Sigmoid colon (tissue), 7 donors: ENCODE results near the gene CFAP91. TPM values are rescaled to one million over a fixed set of nuclear protein-coding genes. Genes with fewer than 3 reads are reported as not detected.

Experiments used
- DNase-seq: peaks from one replicate; pipeline ENCODE4 v3.0.0-alpha.2; 2019
- H3K27ac ChIP-seq, 4 donors: fragments of 200-600 bp; sonication (generic); one replicate each; pipeline ENCODE4 v1.5.1; 2016 to 2019; ENCODE audit warnings: mild to moderate bottlenecking in 1 of 4
- H3K27me3 ChIP-seq, 3 donors: fragments of 200-600 bp; sonication (generic); one replicate each; pipeline ENCODE4 v1.5.1; 2019; ENCODE audit warnings: mild to moderate bottlenecking in 1 of 3
- H3K36me3 ChIP-seq, 4 donors: fragments of 200-600 bp; sonication (generic); one replicate each; pipeline ENCODE4 v1.5.1; 2016 to 2019
- H3K4me1 ChIP-seq, 4 donors: fragments of 200-600 bp; sonication (generic); one replicate each; pipeline ENCODE4 v1.5.1; 2017 to 2019
- H3K4me3 ChIP-seq, 4 donors: fragments of 200-600 bp; sonication (generic); one replicate each; pipeline ENCODE4 v1.5.1; 2017 to 2019; ENCODE audit warnings: mild to moderate bottlenecking in 2 of 4, moderate library complexity in 1 of 4
- H3K9me3 ChIP-seq, 4 donors: fragments of 200-600 bp in 3 of 4; sonication (generic) in 3 of 4; one replicate each; pipeline versions ENCODE4 v1.5.1 to v1.6.1; 2013 to 2019
- EP300 ChIP-seq, 4 donors: sonication (generic); formaldehyde crosslinking; IDR thresholded peaks; one replicate each; pipeline ENCODE4 v1.6.1; 2017; ENCODE audit warnings: antibody characterized with exemption in 4 of 4
- POLR2A ChIP-seq, 2 donors: fragments of 450-650 bp; IDR thresholded peaks; one replicate each; pipeline ENCODE4 v1.6.1; 2016; ENCODE audit warnings: antibody characterized with exemption in 2 of 2, mild to moderate bottlenecking in 2 of 2, moderate library complexity in 2 of 2
- POLR2AphosphoS5 ChIP-seq, 4 donors: sonication (generic); formaldehyde crosslinking; IDR thresholded peaks; one replicate each; pipeline ENCODE4 v1.6.1; 2017; ENCODE audit warnings: antibody characterized with exemption in 4 of 4
- WGBS, 2 donors: extraction: QIAGEN DNeasy Blood & Tissue Kit; methylation state at CpG; one replicate each; pipeline ENCODE4 v1.1.7; 2013; 5-methylcytosine and 5-hydroxymethylcytosine counted together
- intact Hi-C: fragments of 100-400 bp; cut with DNase I; formaldehyde crosslinking; loops from one replicate; pipeline ENCODE4 v1.15.1; 2023
- polyA plus RNA-seq, 3 donors: library from polyadenylated mRNA; stranded (reverse); fragments of 200-250 nt; gene quantifications; one replicate each; pipeline ENCODE4 v1.2.3, GENCODE V29; 2013
- total RNA-seq, 4 donors: library from RNA; depleted of rRNA; stranded (reverse); fragments of >200 nt; gene quantifications; one replicate each; pipeline ENCODE4 v1.1.0, GENCODE V29; 2016
- TF ChIP-seq, protein P1 (sequence below), 4 experiments: fragments of 450-650 bp in 3 of 4; fragments of 200-600 bp in 1 of 4; IDR thresholded peaks; one replicate each; pipeline ENCODE4 v1.5.1; 2016 to 2019; ENCODE audit warnings: antibody characterized with exemption in 4 of 4, mild to moderate bottlenecking in 3 of 4, moderate library complexity in 2 of 4
- donor health status: healthy with polysubstance abuse.
- donor health status: Bipolar disorder and iron deficiency.
- donor health status: healthy.

Gene CFAP91
- total and polyA plus RNA-seq, 7 donors = 0.39 to 11.8 (median 1.4) TPM

DNA sequence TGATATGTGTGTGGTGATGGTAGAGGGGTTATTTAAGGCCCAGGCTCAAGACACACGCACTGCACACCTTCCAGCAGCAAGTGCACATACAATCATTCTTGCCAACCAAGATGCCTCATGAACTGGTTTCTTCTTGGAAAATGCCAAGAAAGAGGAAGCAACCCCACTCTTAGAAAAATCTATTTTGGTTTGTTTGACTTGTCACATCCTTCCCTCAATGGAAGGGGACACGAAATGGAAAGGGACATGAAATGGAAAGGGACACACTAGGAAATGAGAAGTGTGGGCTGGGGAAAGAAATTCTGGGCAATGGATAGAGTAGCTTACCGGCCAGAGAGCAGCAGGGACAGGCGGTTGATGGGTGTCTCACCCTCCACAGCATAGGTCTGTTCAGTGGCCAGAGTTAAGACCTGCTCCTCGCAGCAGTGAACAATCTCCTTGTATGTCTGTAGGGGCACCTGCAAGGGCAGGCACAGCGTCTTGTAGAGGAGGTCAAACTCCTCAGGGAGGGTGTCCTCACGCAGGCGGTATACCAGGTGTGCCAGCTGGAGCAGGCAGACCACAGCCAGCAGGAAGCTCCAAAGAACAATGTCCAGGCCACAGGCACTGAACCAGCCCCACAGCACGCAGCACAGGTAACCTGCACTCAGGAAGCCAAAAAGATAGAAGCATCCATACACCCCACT is 43.1 kb upstream of the CFAP91 start:
- H3K4me1 ChIP-seq = peaks cover 0 to 75% (median 63%) of the 10 kb centered on the region in 4 donors
- intact Hi-C loops = loop anchor here (5.0 kb wide), 1 partner anchor 82 kb away; the partner anchor contains the start of gene ADPRH
- no peaks in the 10 kb centered on the region for H3K27me3 ChIP-seq
- 73 to 93% methylated on average over 9 of the region's 9 CpGs for WGBS, 2 donors
- peak overlapping the region; percentile 46 to 64 (median 54) for H3K4me3 ChIP-seq
- DNase-seq = no peak
- H3K36me3 ChIP-seq = peaks cover 0 to 12% (median 0%) of the 10 kb centered on the region in 4 donors
- H3K9me3 ChIP-seq = no peaks in the 10 kb centered on the region
- TF ChIP-seq, protein P1, sequence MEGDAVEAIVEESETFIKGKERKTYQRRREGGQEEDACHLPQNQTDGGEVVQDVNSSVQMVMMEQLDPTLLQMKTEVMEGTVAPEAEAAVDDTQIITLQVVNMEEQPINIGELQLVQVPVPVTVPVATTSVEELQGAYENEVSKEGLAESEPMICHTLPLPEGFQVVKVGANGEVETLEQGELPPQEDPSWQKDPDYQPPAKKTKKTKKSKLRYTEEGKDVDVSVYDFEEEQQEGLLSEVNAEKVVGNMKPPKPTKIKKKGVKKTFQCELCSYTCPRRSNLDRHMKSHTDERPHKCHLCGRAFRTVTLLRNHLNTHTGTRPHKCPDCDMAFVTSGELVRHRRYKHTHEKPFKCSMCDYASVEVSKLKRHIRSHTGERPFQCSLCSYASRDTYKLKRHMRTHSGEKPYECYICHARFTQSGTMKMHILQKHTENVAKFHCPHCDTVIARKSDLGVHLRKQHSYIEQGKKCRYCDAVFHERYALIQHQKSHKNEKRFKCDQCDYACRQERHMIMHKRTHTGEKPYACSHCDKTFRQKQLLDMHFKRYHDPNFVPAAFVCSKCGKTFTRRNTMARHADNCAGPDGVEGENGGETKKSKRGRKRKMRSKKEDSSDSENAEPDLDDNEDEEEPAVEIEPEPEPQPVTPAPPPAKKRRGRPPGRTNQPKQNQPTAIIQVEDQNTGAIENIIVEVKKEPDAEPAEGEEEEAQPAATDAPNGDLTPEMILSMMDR (IDR thresholded peaks at IDR 0.05) = no peak
- peak in 1 of 4 donors; percentile 5 for TF ChIP-seq POLR2AphosphoS5 (IDR thresholded peaks at IDR 0.05)
- no peak for TF ChIP-seq POLR2A (IDR thresholded peaks at IDR 0.05)
- TF ChIP-seq EP300 (IDR thresholded peaks at IDR 0.05) = no peak
- peak overlapping the region; percentile 79 to 91 (median 89) for H3K27ac ChIP-seq

DNA sequence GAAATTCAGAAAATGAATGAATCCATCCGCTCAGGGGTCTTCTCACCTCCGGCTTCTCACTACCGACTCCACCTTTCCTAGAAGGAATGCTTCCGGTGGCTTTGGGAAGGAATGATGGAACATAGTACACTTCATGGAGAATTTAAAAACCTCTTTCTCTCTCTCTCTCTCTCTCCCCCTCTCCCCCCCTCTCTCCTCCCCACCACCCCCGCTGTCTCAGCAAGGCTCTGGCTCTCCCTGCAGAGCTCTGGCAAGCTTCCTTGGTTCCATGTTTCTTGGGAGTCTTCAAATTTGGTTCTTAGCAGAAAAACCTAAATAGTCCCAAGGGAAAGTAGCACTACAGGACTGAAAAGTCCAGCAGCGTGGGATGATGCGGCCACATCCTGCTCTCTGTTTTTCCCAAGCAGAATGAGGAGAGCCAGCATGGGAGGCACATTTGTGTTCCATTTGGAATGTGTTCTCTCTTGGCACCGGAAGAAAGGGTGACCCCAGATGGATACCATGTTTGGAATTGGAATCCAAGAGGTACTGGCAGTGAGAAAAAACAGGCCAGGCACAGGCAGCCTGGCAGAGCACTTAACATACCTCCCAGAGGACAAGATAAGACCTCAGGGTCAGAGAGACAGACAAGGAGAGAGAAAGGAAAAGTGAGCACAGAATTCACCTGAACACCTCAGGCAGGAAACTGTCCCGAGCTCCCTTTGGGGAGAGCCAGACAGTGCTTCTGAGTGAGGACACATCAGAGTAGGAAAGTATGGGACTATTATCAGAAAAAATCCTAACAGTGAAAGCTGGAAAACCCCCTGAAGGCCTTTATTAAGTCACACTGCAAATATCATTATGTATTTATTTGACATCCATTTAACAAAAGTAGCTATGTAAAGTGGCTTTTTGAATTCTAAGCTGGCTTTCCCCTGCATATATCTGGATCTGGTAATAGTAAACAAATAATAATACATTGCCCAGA is 42.1 kb upstream of the CFAP91 start, which contains the start of gene POPDC2:
Gene POPDC2 (minus strand): TSS at position 116 of the 967 bp plus-strand sequence. CDS start 166 bp downstream, outside the sequence.
- peaks cover 0 to 12% (median 0%) of the 10 kb centered on the region in 4 donors for H3K36me3 ChIP-seq
- H3K4me1 ChIP-seq = peaks cover 0 to 76% (median 65%) of the 10 kb centered on the region in 4 donors
- intact Hi-C loops = loop anchor here (5.0 kb wide), 1 partner anchor 83 kb away; the partner anchor contains the start of gene ADPRH
- H3K9me3 ChIP-seq = no peaks in the 10 kb centered on the region
- H3K27me3 ChIP-seq = no peaks in the 10 kb centered on the region
- H3K27ac ChIP-seq = peak within 1 kb of the TSS; percentile 79 to 91 (median 89)
- TF ChIP-seq POLR2AphosphoS5 (IDR thresholded peaks at IDR 0.05) (peak; percentile 72 to 95 (median 86)), POLR2A (IDR thresholded peaks at IDR 0.05) (peak in 1 of 2 donors; percentile 47), EP300 (IDR thresholded peaks at IDR 0.05) (peak in 3 of 4 donors; percentile 40 to 93 (median 85))
- TF ChIP-seq, protein P1 (IDR thresholded peaks at IDR 0.05) = no peak
- peak within 1 kb of the TSS; percentile 46 to 64 (median 54) for H3K4me3 ChIP-seq
- DNase-seq = peak; percentile 77
- 83 to 92% methylated on average over 9 of the region's 9 CpGs for WGBS, 2 donors

DNA sequence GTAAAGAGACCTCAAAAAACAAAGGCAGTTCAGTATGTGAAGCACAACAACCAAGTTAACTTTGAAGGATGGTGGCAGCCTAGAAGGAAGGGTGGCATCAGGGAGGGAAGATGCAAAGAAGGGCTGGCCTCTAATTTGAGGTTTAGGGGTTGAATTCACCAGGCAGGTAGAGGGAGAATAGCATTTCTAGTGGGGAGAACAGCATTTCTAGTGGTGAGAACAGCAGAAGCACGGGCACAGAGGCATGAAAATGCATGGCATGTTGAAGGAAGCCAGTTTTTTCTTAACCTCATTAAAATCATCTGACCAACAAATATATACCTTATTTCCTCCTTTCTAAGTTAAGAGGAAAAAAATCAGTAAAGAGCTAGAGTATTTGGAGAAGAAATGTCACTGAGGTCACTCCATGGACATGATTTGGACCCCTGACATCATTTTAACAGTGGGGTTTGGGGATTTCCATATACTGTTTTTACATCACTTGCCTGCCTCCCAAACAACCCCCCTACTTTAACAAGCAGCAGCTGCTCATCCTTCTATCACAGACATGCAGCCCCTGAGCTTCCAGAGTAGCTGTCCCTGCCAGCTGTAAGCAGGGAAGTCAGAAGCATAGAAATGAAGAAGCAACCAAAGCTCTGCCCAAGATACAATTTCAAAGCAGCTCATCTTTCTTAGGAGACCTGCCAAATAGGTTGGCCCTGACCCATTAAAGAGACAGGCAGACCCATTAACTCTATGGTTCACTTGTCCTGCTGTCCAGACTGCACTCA is 40.0 kb upstream of the CFAP91 start:
- H3K27me3 ChIP-seq = no peaks in the 10 kb centered on the region
- peaks cover 0 to 60% (median 54%) of the 10 kb centered on the region in 4 donors for H3K4me1 ChIP-seq
- 60 to 71% methylated on average over 1 of the region's 1 CpG for WGBS, 2 donors
- H3K9me3 ChIP-seq = no peaks in the 10 kb centered on the region
- DNase-seq = no peak
- no peak for TF ChIP-seq EP300 (IDR thresholded peaks at IDR 0.05)
- TF ChIP-seq, protein P1 (IDR thresholded peaks at IDR 0.05) = peak in 3 of 4 experiments; percentile 39 to 67 (median 43)
- peak; percentile 26 to 78 (median 46) for TF ChIP-seq POLR2AphosphoS5 (IDR thresholded peaks at IDR 0.05)
- peak in 1 of 2 donors; percentile 7 for TF ChIP-seq POLR2A (IDR thresholded peaks at IDR 0.05)
- H3K4me3 ChIP-seq = peak overlapping the region in 2 of 4 donors; percentile 2 to 4
- no peaks in the 10 kb centered on the region for H3K36me3 ChIP-seq
- H3K27ac ChIP-seq = peak overlapping the region; percentile 70 to 91 (median 89)
- intact Hi-C loops = loop anchor here (2.0 to 5.0 kb wide), 2 partner anchors 14 to 85 kb away; partner anchors contain the start of genes ADPRH and COX17

DNA sequence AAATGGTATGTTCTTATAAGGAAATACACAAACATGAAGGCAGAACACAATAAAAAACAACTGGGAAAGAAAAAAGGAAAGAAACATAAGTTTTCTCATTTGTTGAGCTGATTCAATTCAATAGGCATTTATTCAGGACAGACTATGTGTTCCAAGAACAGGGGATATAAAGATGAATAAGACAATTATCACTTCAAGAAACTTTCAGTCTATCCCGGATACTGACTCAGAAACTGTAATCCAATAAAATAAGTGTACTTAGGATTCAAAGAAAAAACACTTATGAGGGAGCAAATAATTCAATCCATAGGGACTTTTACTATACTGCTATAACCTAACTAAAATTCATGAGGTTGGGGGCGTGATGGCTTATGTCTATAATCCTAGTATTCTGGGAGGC is 38.9 kb upstream of the CFAP91 start:
- intact Hi-C loops = loop anchor here (2.0 to 5.0 kb wide), 2 partner anchors 13 to 87 kb away; partner anchors contain the start of genes ADPRH and COX17
- H3K4me1 ChIP-seq = peaks cover 0 to 57% (median 54%) of the 10 kb centered on the region in 4 donors

More for the DNA sequence above, 38.9 kb upstream of the CFAP91 start:
- 86 to 90% methylated on average over 2 of the region's 2 CpGs for WGBS, 2 donors
- Histone ChIP-seq H3K9me3 (no peaks in the 10 kb centered on the region), H3K36me3 (peaks cover 0 to 5% (median 0%) of the 10 kb centered on the region in 4 donors), H3K27ac (peak overlapping the region; percentile 70 to 91 (median 89)), H3K4me3 (no peak overlapping the region), H3K27me3 (no peaks in the 10 kb centered on the region)
- TF ChIP-seq, protein P1 (IDR thresholded peaks at IDR 0.05) = no peak
- no peak for TF ChIP-seq POLR2AphosphoS5 (IDR thresholded peaks at IDR 0.05)
- no peak for TF ChIP-seq POLR2A (IDR thresholded peaks at IDR 0.05)
- no peak for DNase-seq
